H1 (cell line): ENCODE data around the gene OTOGL. TPM values are rescaled to one million over a fixed set of nuclear protein-coding genes. Genes with fewer than 3 reads are reported as not detected.

Source experiments
- CTCF ChIA-PET: fragments of 300-600 bp; sonication (Branson Sonifier 250); formaldehyde crosslinking; loops from one replicate; lab custom pipeline; 2021; ENCODE audit not compliant: partially characterized antibody; lab: Charles Lee
- POLR2A ChIA-PET: fragments of 300-600 bp; sonication (Branson Sonifier 250); formaldehyde crosslinking; loops from one replicate; lab custom pipeline; 2021; ENCODE audit warnings: inconsistent platforms; ENCODE audit not compliant: partially characterized antibody; lab: Charles Lee
- DNase-seq, 2 experiments: peaks; one replicate each; pipeline versions ENCODE4 v3.0.0 to v3.0.0-alpha.2; 2010 to 2022; ENCODE audit warnings: low spot score in 2 of 2, low read depth in 1 of 2, mixed read lengths in 1 of 2
- FAIRE-seq: peaks from 2 replicates; lab custom pipeline; 2011; peaks lifted over from hg19 to GRCh38; lab: Jason Lieb, UNC
- H2AFZ ChIP-seq: 2 replicates; pipeline ENCODE4 v1.8.1; 2012; ENCODE audit warnings: low read length, inconsistent platforms
- H2AK5ac ChIP-seq: 2 replicates; pipeline ENCODE4 v1.6.1; 2013; ENCODE audit warnings: low read depth, low read length
- H2BK120ac ChIP-seq: replicated peaks from 2 replicates; pipeline ENCODE3; 2013; ENCODE audit warnings: low read depth, low read length, inconsistent platforms
- H2BK12ac ChIP-seq: 2 replicates; pipeline ENCODE4 v1.6.1; 2013; ENCODE audit warnings: low read depth, low read length
- H2BK15ac ChIP-seq: 2 replicates; pipeline ENCODE4 v1.6.1; 2013; ENCODE audit warnings: low read length
- H2BK20ac ChIP-seq: 2 replicates; pipeline ENCODE4 v1.6.1; 2013; ENCODE audit warnings: low read length
- H2BK5ac ChIP-seq: 2 replicates; pipeline ENCODE4 v1.6.1; 2013; ENCODE audit warnings: low read depth, low read length
- H3K14ac ChIP-seq: 2 replicates; pipeline ENCODE4 v1.6.1; 2013; ENCODE audit warnings: inconsistent platforms; ENCODE audit not compliant: insufficient read length
- H3K18ac ChIP-seq: 2 replicates; pipeline ENCODE4 v1.6.1; 2013; ENCODE audit warnings: low read length; ENCODE audit errors: extremely low read depth
- H3K23ac ChIP-seq: 2 replicates; pipeline ENCODE4 v1.6.1; 2013; ENCODE audit warnings: inconsistent platforms; ENCODE audit not compliant: insufficient read length
- H3K23me2 ChIP-seq: 2 replicates; pipeline ENCODE4 v1.6.1; 2013; ENCODE audit warnings: low read depth, low read length
- H3K27ac ChIP-seq: 2 replicates; pipeline ENCODE4 v1.6.1; 2011; ENCODE audit warnings: low read depth, low read length, inconsistent platforms
- H3K27me3 ChIP-seq, 4 experiments: replicated peaks in 1 of 4; 1 replicate in 1 of 4; 2 replicates in 3 of 4; pipeline versions ENCODE4 v1.6.1 to v1.8.1; 2011 to 2013; ENCODE audit warnings: low read length in 3 of 4, mild to moderate bottlenecking in 3 of 4, inconsistent platforms in 2 of 4, mixed read lengths in 2 of 4, moderate library complexity in 1 of 4; ENCODE audit not compliant: control insufficient read depth in 3 of 4, insufficient read depth in 3 of 4; ENCODE audit errors: extremely low read depth in 1 of 4
- H3K36me3 ChIP-seq, 4 experiments: 2 replicates each; pipeline versions ENCODE4 v1.6.1 to v1.8.1; 2011 to 2013; ENCODE audit warnings: mild to moderate bottlenecking in 4 of 4, low read length in 3 of 4, moderate library complexity in 2 of 4, control low read depth in 1 of 4, inconsistent platforms in 1 of 4; ENCODE audit not compliant: insufficient read depth in 4 of 4, control insufficient read depth in 2 of 4
- H3K4ac ChIP-seq: replicated peaks from 2 replicates; pipeline ENCODE3; 2013; ENCODE audit warnings: low read length, low read depth, mixed read lengths, inconsistent platforms; ENCODE audit not compliant: insufficient read length
- H3K4me1 ChIP-seq, 4 experiments: replicated peaks in 1 of 4; 1 replicate in 1 of 4; 2 replicates in 3 of 4; pipeline versions ENCODE4 v1.6.1 to v1.8.1; 2011 to 2013; ENCODE audit warnings: low read length in 3 of 4, inconsistent platforms in 2 of 4, mixed read lengths in 1 of 4; ENCODE audit not compliant: insufficient read depth in 4 of 4, control insufficient read depth in 3 of 4
- H3K4me2 ChIP-seq, 2 experiments: 2 replicates each; pipeline versions ENCODE4 v1.6.1 to v1.8.1; 2011 to 2013; ENCODE audit warnings: low read depth in 2 of 2, low read length in 2 of 2, control low read depth in 1 of 2, inconsistent platforms in 1 of 2, mild to moderate bottlenecking in 1 of 2; ENCODE audit not compliant: insufficient read depth in 1 of 2
- H3K4me3 ChIP-seq, 4 experiments: fragments of 200-600, 300-600 bp in 1 of 4; sonication (generic), shearing (Covaris generic), sonication (Bioruptor Twin) in 1 of 4; 2 replicates each; pipeline versions ENCODE4 v1.5.1 to v1.8.1; 2011 to 2016; ENCODE audit warnings: low read length in 4 of 4, low read depth in 3 of 4, control low read depth in 2 of 4, inconsistent platforms in 2 of 4, mild to moderate bottlenecking in 2 of 4, mixed read lengths in 1 of 4, moderate library complexity in 1 of 4; ENCODE audit not compliant: insufficient read depth in 2 of 4; ENCODE audit errors: extremely low read depth in 1 of 4
- H3K56ac ChIP-seq: replicated peaks from 2 replicates; pipeline ENCODE3; 2013; ENCODE audit warnings: low read depth, mild to moderate bottlenecking, mixed read lengths, low read length, inconsistent platforms; ENCODE audit not compliant: insufficient read length
- H3K79me1 ChIP-seq: 2 replicates; pipeline ENCODE4 v1.6.1; 2013; ENCODE audit warnings: low read depth, low read length, control low read depth
- H3K79me2 ChIP-seq, 2 experiments: 2 replicates each; pipeline versions ENCODE4 v1.6.1 to v1.8.1; 2012 to 2013; ENCODE audit warnings: low read length in 2 of 2, mild to moderate bottlenecking in 2 of 2, inconsistent platforms in 1 of 2; ENCODE audit not compliant: insufficient read depth in 2 of 2, control insufficient read depth in 1 of 2
- H3K9ac ChIP-seq, 4 experiments: replicated peaks in 1 of 4; 1 replicate in 1 of 4; 2 replicates in 3 of 4; pipeline versions ENCODE4 v1.6.1 to v1.8.1; 2011 to 2013; ENCODE audit warnings: low read depth in 3 of 4, low read length in 3 of 4, control low read depth in 2 of 4, mild to moderate bottlenecking in 2 of 4, moderate library complexity in 2 of 4, inconsistent platforms in 1 of 4; ENCODE audit errors: extremely low read depth in 1 of 4
- H3K9me3 ChIP-seq, 2 experiments: 2 replicates each; pipeline versions ENCODE4 v1.6.1 to v1.8.1; 2012 to 2013; ENCODE audit warnings: mild to moderate bottlenecking in 2 of 2, moderate library complexity in 2 of 2, control low read depth in 1 of 2, inconsistent platforms in 1 of 2, low read depth in 1 of 2, low read length in 1 of 2, mixed read lengths in 1 of 2; ENCODE audit not compliant: insufficient read depth in 2 of 2
- H4K20me1 ChIP-seq, 2 experiments: replicated peaks in 1 of 2; 2 replicates each; pipeline versions ENCODE3 to v1.8.1; 2011 to 2013; ENCODE audit warnings: inconsistent platforms in 2 of 2, low read length in 2 of 2, mild to moderate bottlenecking in 1 of 2; ENCODE audit not compliant: insufficient read depth in 2 of 2, control insufficient read depth in 1 of 2
- H4K5ac ChIP-seq: 2 replicates; pipeline ENCODE4 v1.6.1; 2013; ENCODE audit warnings: low read length, low read depth, mixed read lengths, inconsistent platforms; ENCODE audit not compliant: insufficient read length
- H4K8ac ChIP-seq: 2 replicates; pipeline ENCODE4 v1.8.0; 2013; ENCODE audit warnings: mild to moderate bottlenecking, moderate library complexity, low read length, inconsistent platforms; ENCODE audit not compliant: insufficient read depth; ENCODE audit errors: extremely low read depth
- H4K91ac ChIP-seq: replicated peaks from 2 replicates; pipeline ENCODE3; 2013; ENCODE audit warnings: low read length, mixed read lengths, inconsistent platforms; ENCODE audit not compliant: insufficient read length
- JUND ChIP-seq: IDR thresholded peaks from 2 replicates; pipeline ENCODE4 v1.6.1; 2011; ENCODE audit warnings: mild to moderate bottlenecking, improper control_type of control experiment, low read length
- KDM4A ChIP-seq: IDR thresholded peaks from one replicate; pipeline ENCODE4 v1.7.1; 2012; ENCODE audit warnings: low read depth, mild to moderate bottlenecking, moderate library complexity, low read length, inconsistent platforms; ENCODE audit not compliant: severe bottlenecking
- POLR2A ChIP-seq, 2 experiments: IDR thresholded peaks; 1 replicate in 1 of 2; 2 replicates in 1 of 2; pipeline ENCODE4 v1.6.1; 2011; ENCODE audit warnings: low read depth in 2 of 2, low read length in 2 of 2, mild to moderate bottlenecking in 2 of 2; ENCODE audit errors: control extremely low read depth in 1 of 2
- SUZ12 ChIP-seq: fragments of 200-600 bp; sonication (generic); IDR thresholded peaks from 2 replicates; pipeline ENCODE4 v1.6.1; 2012; ENCODE audit warnings: mild to moderate bottlenecking, inconsistent platforms, low read length, moderate library complexity, mixed read lengths
- TEAD4 ChIP-seq: IDR thresholded peaks from 2 replicates; pipeline ENCODE4 v1.6.1; 2012; ENCODE audit warnings: low read depth, low read length, inconsistent platforms, mixed read lengths
- WGBS, 2 experiments: shearing (Covaris generic) in 1 of 2; methylation state at CpG; one replicate each; pipeline versions ENCODE4 v1.1.6 to v1.1.7; 2013 to 2015; ENCODE audit warnings: low lambda C conversion rate in 2 of 2, mixed read lengths in 2 of 2, inconsistent platforms in 1 of 2, low coverage in 1 of 2, missing lambda C conversion rate in 1 of 2; ENCODE audit not compliant: insufficient replicate concordance in 2 of 2, insufficient coverage in 1 of 2, insufficient read length in 1 of 2; ENCODE audit errors: extremely low coverage in 1 of 2, missing lambda C conversion rate in 1 of 2; 5-methylcytosine and 5-hydroxymethylcytosine counted together
- polyA plus RNA-seq, 7 experiments: library from polyadenylated mRNA; depleted of rRNA in 3 of 7; stranded (reverse) in 5 of 7; unstranded in 2 of 7; fragments of >200 nt in 5 of 7; fragments of 200-250 nt in 2 of 7; gene quantifications; 1 replicate in 5 of 7; 2 replicates in 1 of 7; 4 replicates in 1 of 7; pipeline versions ENCODE4 v1.2.1 to v1.2.3, GENCODE V29; 2011 to 2013; ENCODE audit warnings: missing spikeins in 2 of 7, mixed read lengths in 2 of 7
- total RNA-seq: library from RNA; stranded (reverse); fragmentation: NEBNext Ultra II Directional; extraction: Animal tissue kit (Norgen Biotek cat#: 25700); gene quantifications from 2 replicates; pipeline ENCODE4 v1.2.1, GENCODE V29; 2021

The OTOGL gene
- total and polyA plus RNA-seq, 2 of the 8 experiments (the other 6 are each of a cell fraction or from before 2014, with no cell fraction given), result 0.12 to 0.17 TPM

GRCh38 chr12:80234667-80235066 lies 135.3 kb downstream of the OTOGL start:
- Histone ChIP-seq H3K27ac (no peak overlapping the region), H4K91ac (no peak overlapping the region), H3K4me3 (no peak overlapping the region), H3K18ac (no peak overlapping the region), H3K4me1 (no peaks in the 10 kb centered on the region), H3K79me2 (no peaks in the 10 kb centered on the region), H2BK5ac (no peak overlapping the region), H3K4ac (no peak overlapping the region), H2BK12ac (no peak overlapping the region), H3K9ac (no peak overlapping the region), H3K79me1 (no peaks in the 10 kb centered on the region), H3K36me3 (no peaks in the 10 kb centered on the region), H2BK20ac (no peak overlapping the region), H3K56ac (no peak overlapping the region), H2BK15ac (no peak overlapping the region), H4K20me1 (no peaks in the 10 kb centered on the region), H3K23me2 (no peaks in the 10 kb centered on the region), H3K23ac (no peak overlapping the region), H3K9me3 (no peaks in the 10 kb centered on the region), H4K8ac (no peak overlapping the region), H2BK120ac (no peak overlapping the region), H3K27me3 (no peaks in the 10 kb centered on the region), H3K4me2 (no peak overlapping the region), H3K14ac (no peak overlapping the region), H4K5ac (no peak overlapping the region), H2AK5ac (no peak overlapping the region), H2AFZ (no peak overlapping the region)
- DNase-seq, result no peak
- POLR2A ChIA-PET, result no interaction called here
- 53% methylated on average over 3 of the region's 3 CpGs; no CpG with 5 or more reads in 1 of the 2 experiments for WGBS, 2 experiments
- CTCF ChIA-PET, result interaction anchor here (0.7 to 1.0 kb wide), 2 partner anchors 39 to 400 kb away, joined by 3 to 4 read pairs; no protein-coding TSS in a partner anchor
- TF ChIP-seq KDM4A (no peak), TEAD4 (no peak), POLR2A (IDR thresholded peaks at IDR 0.05; ENCODE audit: control extremely low read depth in 1 of 2, low read depth in 2 of 2, low read length in 2 of 2) (no peak), JUND (no peak), SUZ12 (no peak)
- FAIRE-seq, result no peak
